K562 (cell line): ENCODE results near the gene WBP1. TPM values are rescaled to one million over a fixed set of nuclear protein-coding genes. Genes with fewer than 3 reads are reported as not detected.

ENCODE experiments used
- CTBP1 ChIP-seq: fragments of 450-650 bp; IDR thresholded peaks from 2 replicates; pipeline ENCODE4 v1.6.1; 2016; ENCODE audit warnings: borderline replicate concordance
- HMG20A ChIP-seq: fragments of 450-650 bp; formaldehyde crosslinking; conservative IDR thresholded peaks from 2 replicates; pipeline ENCODE4 v1.4.0; 2020; ENCODE audit warnings: mild to moderate bottlenecking, mixed read lengths
- IRF2 ChIP-seq: sonication (generic); formaldehyde crosslinking; IDR thresholded peaks from 2 replicates; pipeline ENCODE4 v1.8.1; 2022; ENCODE audit warnings: mild to moderate bottlenecking, missing genetic modification reagents
- JUNB ChIP-seq: fragments of 450-650 bp; formaldehyde crosslinking; conservative IDR thresholded peaks from 2 replicates; pipeline ENCODE4 v1.4.0; 2020; ENCODE audit warnings: mild to moderate bottlenecking
- MTA2 ChIP-seq: fragments of 450-650 bp; IDR thresholded peaks from 2 replicates; pipeline ENCODE4 v1.6.1; 2016; ENCODE audit warnings: low read depth
- NFYB ChIP-seq: IDR thresholded peaks from 2 replicates; pipeline ENCODE4 v1.6.1; 2011; ENCODE audit warnings: mild to moderate bottlenecking, moderate library complexity; ENCODE audit not compliant: insufficient read length; ENCODE audit errors: extremely low read depth
- POLR3A ChIP-seq: IDR thresholded peaks from 2 replicates; pipeline ENCODE4 v1.6.1; 2011; ENCODE audit warnings: borderline replicate concordance, mild to moderate bottlenecking, moderate library complexity; ENCODE audit not compliant: insufficient read length, insufficient read depth; ENCODE audit errors: extremely low read depth
- POLR3G ChIP-seq: IDR thresholded peaks from 2 replicates; pipeline ENCODE4 v1.6.1; 2011; ENCODE audit not compliant: insufficient read length, insufficient replicate concordance; ENCODE audit errors: extremely low read depth
- RBM15 ChIP-seq: fragments of 200-400 bp; formaldehyde crosslinking; IDR thresholded peaks from 2 replicates; pipeline ENCODE4 v1.6.1; 2018; ENCODE audit warnings: mild to moderate bottlenecking, low read length, moderate library complexity; ENCODE audit not compliant: insufficient read depth
- SREBF2 ChIP-seq: sonication (generic); formaldehyde crosslinking; IDR thresholded peaks from 2 replicates; pipeline ENCODE4 v1.4.0; 2020; ENCODE audit warnings: mild to moderate bottlenecking, missing genetic modification reagents
- TSC22D4 ChIP-seq: fragments of 450-650 bp; IDR thresholded peaks from 2 replicates; pipeline ENCODE4 v1.6.1; 2016; ENCODE audit warnings: missing genetic modification characterization, missing biosample characterization, control low read depth
- ZSCAN29 ChIP-seq: fragments of 450-650 bp; IDR thresholded peaks from 2 replicates; pipeline ENCODE4 v1.6.1; 2017
- polyA plus RNA-seq, 8 experiments: library from polyadenylated mRNA; depleted of rRNA in 4 of 8; stranded (reverse) in 5 of 8; unstranded in 3 of 8; fragments of >200 nt; fragmentation: Nextera tagmentation in 2 of 8; fragmentation: Illumina TruSeq in 1 of 8; extraction: Ambion mirVana in 2 of 8; extraction: Trizol in 1 of 8; gene quantifications; 2 replicates each; pipeline versions ENCODE4 v1.2.1 to v1.2.3, GENCODE V29; 2011 to 2014; ENCODE audit warnings: inconsistent platforms in 1 of 8, missing spikeins in 1 of 8
- total RNA-seq, 7 experiments: library from RNA; depleted of rRNA in 6 of 7; stranded (reverse); fragments of >200 nt in 6 of 7; fragmentation: Illumina TruSeq in 2 of 7; extraction: Trizol in 2 of 7; gene quantifications; 2 replicates each; pipeline versions ENCODE4 v1.2.1 to v1.2.3, GENCODE V29; 2011 to 2021; ENCODE audit warnings: low replicate concordance in 1 of 7
- TF ChIP-seq, protein P1 (sequence below), 2 experiments: fragments of 450-650 bp; formaldehyde crosslinking in 1 of 2; IDR thresholded peaks; 2 replicates each; pipeline versions ENCODE4 v1.4.0 to v1.6.1; 2014 to 2020; ENCODE audit warnings: mild to moderate bottlenecking in 2 of 2, borderline replicate concordance in 1 of 2, low read depth in 1 of 2
- TF ChIP-seq, protein P2 (sequence below): sonication (generic); formaldehyde crosslinking; IDR thresholded peaks from 2 replicates; pipeline ENCODE4 v1.5.0; 2020; ENCODE audit warnings: missing genetic modification reagents
- TF ChIP-seq, protein P3 (sequence below): fragments of 450-650 bp; formaldehyde crosslinking; IDR thresholded peaks from 2 replicates; pipeline ENCODE4 v1.4.0; 2020; ENCODE audit warnings: mild to moderate bottlenecking, moderate library complexity
- TF ChIP-seq, protein P4 (sequence below): fragments of 450-650 bp; IDR thresholded peaks from 2 replicates; pipeline ENCODE4 v1.6.1; 2016

The WBP1 gene
- total and polyA plus RNA-seq, 9 of the 15 experiments (the other 6 are each of a cell fraction or from before 2014, with no cell fraction given) = 1.9 to 27.7 (median 14.2) TPM

DNA sequence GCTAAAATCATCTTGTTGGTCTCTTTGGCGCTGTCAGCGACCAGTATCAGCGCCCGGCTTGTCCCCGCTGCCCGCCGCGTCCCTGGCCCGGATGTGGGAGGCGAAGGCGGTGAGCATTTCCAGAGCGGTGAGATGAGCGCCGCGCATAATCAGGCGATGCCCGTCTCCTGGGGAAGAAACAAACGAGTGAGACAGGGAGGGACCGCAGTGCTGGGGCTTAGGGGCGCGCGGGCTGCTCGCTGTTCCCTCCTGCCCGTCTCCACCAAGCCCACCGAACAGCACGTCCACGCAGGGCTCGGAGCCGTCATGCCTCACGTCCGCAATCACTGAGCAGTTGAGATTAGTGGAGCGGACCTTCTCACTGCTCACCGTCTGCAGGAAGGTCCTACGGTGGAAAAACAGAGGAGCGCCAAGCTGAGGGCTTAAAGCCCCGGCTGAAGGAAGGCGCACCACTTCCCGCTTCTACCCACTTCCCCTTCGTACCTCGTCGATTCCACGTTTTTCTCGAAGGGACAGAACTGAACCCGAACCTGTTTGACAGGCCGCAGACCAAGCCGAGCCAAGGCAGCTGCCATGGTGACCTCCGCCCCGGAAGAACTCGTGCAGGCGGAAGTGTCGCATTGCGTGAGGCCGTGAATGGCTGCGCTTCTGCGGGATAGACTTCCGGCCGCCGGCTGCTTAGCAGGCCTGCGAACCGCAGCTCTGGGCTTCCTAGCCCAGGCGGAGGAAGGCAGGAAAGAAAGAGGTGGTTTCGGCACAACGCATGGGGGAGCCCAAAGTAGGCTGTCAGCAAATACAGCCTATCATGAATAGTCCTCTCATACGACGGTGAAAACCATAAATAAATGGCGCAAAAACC, 14.1 kb downstream of the WBP1 start, which contains the start of gene MRPL53 (continued):
- TF ChIP-seq, protein P1, sequence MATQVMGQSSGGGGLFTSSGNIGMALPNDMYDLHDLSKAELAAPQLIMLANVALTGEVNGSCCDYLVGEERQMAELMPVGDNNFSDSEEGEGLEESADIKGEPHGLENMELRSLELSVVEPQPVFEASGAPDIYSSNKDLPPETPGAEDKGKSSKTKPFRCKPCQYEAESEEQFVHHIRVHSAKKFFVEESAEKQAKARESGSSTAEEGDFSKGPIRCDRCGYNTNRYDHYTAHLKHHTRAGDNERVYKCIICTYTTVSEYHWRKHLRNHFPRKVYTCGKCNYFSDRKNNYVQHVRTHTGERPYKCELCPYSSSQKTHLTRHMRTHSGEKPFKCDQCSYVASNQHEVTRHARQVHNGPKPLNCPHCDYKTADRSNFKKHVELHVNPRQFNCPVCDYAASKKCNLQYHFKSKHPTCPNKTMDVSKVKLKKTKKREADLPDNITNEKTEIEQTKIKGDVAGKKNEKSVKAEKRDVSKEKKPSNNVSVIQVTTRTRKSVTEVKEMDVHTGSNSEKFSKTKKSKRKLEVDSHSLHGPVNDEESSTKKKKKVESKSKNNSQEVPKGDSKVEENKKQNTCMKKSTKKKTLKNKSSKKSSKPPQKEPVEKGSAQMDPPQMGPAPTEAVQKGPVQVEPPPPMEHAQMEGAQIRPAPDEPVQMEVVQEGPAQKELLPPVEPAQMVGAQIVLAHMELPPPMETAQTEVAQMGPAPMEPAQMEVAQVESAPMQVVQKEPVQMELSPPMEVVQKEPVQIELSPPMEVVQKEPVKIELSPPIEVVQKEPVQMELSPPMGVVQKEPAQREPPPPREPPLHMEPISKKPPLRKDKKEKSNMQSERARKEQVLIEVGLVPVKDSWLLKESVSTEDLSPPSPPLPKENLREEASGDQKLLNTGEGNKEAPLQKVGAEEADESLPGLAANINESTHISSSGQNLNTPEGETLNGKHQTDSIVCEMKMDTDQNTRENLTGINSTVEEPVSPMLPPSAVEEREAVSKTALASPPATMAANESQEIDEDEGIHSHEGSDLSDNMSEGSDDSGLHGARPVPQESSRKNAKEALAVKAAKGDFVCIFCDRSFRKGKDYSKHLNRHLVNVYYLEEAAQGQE (IDR thresholded peaks at IDR 0.05; ENCODE audit: borderline replicate concordance) = peak; percentile 22; the same call in 1 of the 2 replicates
- TF ChIP-seq, protein P1 (CRISPR knock-in tag; IDR thresholded peaks at IDR 0.05; ENCODE audit: low read depth) = 0 out of 2 replicates have a peak, but pooled peaks have one; percentile 80
- TF ChIP-seq POLR3A (no peak), RBM15 (no peak), POLR3G (no peak), IRF2 (CRISPR knock-in tag) (no peak), MTA2 (peak; percentile 81), NFYB (no peak), CTBP1 (peak; percentile 56), JUNB (no peak), HMG20A (CRISPR knock-in tag) (no peak), ZSCAN29 (no peak), SREBF2 (CRISPR knock-in tag) (no peak), TSC22D4 (tag) (no peak)
- TF ChIP-seq, protein P2, sequence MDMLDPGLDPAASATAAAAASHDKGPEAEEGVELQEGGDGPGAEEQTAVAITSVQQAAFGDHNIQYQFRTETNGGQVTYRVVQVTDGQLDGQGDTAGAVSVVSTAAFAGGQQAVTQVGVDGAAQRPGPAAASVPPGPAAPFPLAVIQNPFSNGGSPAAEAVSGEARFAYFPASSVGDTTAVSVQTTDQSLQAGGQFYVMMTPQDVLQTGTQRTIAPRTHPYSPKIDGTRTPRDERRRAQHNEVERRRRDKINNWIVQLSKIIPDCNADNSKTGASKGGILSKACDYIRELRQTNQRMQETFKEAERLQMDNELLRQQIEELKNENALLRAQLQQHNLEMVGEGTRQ (CRISPR knock-in tag) = no peak
- TF ChIP-seq, protein P3, sequence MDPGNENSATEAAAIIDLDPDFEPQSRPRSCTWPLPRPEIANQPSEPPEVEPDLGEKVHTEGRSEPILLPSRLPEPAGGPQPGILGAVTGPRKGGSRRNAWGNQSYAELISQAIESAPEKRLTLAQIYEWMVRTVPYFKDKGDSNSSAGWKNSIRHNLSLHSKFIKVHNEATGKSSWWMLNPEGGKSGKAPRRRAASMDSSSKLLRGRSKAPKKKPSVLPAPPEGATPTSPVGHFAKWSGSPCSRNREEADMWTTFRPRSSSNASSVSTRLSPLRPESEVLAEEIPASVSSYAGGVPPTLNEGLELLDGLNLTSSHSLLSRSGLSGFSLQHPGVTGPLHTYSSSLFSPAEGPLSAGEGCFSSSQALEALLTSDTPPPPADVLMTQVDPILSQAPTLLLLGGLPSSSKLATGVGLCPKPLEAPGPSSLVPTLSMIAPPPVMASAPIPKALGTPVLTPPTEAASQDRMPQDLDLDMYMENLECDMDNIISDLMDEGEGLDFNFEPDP (CRISPR knock-in tag) = no peak
- TF ChIP-seq, protein P4, sequence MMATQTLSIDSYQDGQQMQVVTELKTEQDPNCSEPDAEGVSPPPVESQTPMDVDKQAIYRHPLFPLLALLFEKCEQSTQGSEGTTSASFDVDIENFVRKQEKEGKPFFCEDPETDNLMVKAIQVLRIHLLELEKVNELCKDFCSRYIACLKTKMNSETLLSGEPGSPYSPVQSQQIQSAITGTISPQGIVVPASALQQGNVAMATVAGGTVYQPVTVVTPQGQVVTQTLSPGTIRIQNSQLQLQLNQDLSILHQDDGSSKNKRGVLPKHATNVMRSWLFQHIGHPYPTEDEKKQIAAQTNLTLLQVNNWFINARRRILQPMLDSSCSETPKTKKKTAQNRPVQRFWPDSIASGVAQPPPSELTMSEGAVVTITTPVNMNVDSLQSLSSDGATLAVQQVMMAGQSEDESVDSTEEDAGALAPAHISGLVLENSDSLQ = peak; percentile 79
